HG03196 (cell line): ENCODE data around the gene BAK1.
A peak's percentile ranks its signal among the peaks of the same experiment; 100 is the strongest.

ENCODE experiments used
- ATAC-seq: cut with Tn5 transposase; IDR thresholded peaks from one replicate; pipeline ENCODE4 v1.9.1; 2021; ENCODE audit not compliant: unreplicated experiment

Gene BAK1

GRCh38 chr6:33588894-33589293 is 8.8 kb upstream of the BAK1 start:
- no peak for ATAC-seq

- no peak for ATAC-seq
Measured at GRCh38 chr6:33587529-33587928, 7.5 kb upstream of the BAK1 start.

GRCh38 chr6:33586108-33586640 is 6.1 kb upstream of the BAK1 start:
- ATAC-seq: no peak

- no peak for ATAC-seq
Measured at GRCh38 chr6:33585403-33586107, 5.5 kb upstream of the BAK1 start.

GRCh38 chr6:33584700-33585402 is 4.8 kb upstream of the BAK1 start:
- ATAC-seq: no peak

GRCh38 chr6:33583591-33584155 is 3.6 kb upstream of the BAK1 start:
- no peak for ATAC-seq

- no peak for ATAC-seq
Measured at GRCh38 chr6:33581186-33581585, 1.1 kb upstream of the BAK1 start.

GRCh38 chr6:33578588-33579011 is 1.5 kb downstream of the BAK1 start:
- ATAC-seq: no peak

- no peak for ATAC-seq
Measured at GRCh38 chr6:33578164-33578563, 1.9 kb downstream of the BAK1 start.

GRCh38 chr6:33577718-33578117 is 2.4 kb downstream of the BAK1 start:
- no peak for ATAC-seq

- ATAC-seq: no peak
Measured at GRCh38 chr6:33577106-33577535, 3.0 kb downstream of the BAK1 start.

GRCh38 chr6:33576668-33577067 is 3.4 kb downstream of the BAK1 start:
- no peak for ATAC-seq

GRCh38 chr6:33575211-33575610 is 4.9 kb downstream of the BAK1 start:
- no peak for ATAC-seq

- ATAC-seq: peak; percentile 5
Measured at GRCh38 chr6:33571637-33572316, 8.3 kb downstream of the BAK1 start.

GRCh38 chr6:33570806-33571636 is 9.1 kb downstream of the BAK1 start:
- peak; percentile 77 for ATAC-seq

GRCh38 chr6:33568826-33569570 is 11.1 kb downstream of the BAK1 start:
- no peak for ATAC-seq

GRCh38 chr6:33567836-33568235 is 12.2 kb downstream of the BAK1 start:
- ATAC-seq: no peak

GRCh38 chr6:33566182-33567084 is 13.6 kb downstream of the BAK1 start:
- no peak for ATAC-seq

GRCh38 chr6:33558801-33559200 is 21.3 kb downstream of the BAK1 start:
- ATAC-seq: no peak
